CD4-positive, alpha-beta T cell treated with Interleukin-10 for 1 hour (primary cell): ENCODE measurements around the gene ZBTB17.
"Not testable (repeated sequence)": the region's sequence is repeated elsewhere in the genome, so short reads cannot be mapped to it uniquely, and the experiment has no call there.

ENCODE experiments used
- DNase-seq: peaks from one replicate; pipeline ENCODE4 v3.0.0-alpha.2; 2020

ZBTB17 gene

DNA sequence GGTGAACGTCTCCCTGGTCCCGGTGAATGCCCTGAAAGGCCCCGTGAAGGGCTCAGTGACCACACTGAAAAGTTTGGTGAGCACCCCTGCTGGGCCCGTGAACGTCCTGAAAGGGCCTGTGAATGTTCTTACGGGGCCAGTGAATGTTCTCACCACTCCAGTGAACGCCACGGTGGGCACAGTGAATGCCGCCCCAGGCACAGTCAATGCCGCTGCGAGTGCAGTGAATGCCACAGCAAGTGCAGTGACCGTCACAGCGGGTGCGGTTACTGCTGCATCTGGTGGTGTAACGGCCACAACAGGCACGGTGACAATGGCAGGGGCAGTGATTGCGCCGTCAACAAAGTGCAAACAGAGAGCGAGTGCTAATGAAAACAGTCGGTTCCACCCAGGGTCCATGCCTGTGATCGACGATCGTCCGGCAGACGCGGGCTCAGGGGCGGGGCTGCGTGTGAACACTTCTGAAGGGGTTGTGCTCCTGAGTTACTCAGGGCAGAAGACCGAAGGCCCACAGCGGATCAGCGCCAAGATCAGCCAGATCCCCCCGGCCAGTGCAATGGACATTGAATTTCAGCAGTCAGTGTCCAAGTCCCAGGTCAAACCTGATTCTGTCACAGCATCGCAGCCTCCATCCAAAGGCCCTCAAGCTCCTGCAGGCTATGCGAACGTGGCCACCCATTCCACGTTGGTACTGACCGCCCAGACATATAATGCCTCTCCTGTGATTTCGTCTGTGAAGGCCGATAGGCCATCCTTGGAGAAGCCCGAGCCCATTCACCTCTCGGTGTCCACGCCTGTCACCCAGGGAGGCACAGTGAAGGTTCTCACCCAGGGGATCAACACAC, 41.5 kb downstream of the ZBTB17 start:
- no peak for DNase-seq

GRCh38 chr1:15933684-15934083, 42.2 kb downstream of the ZBTB17 start:
- DNase-seq = no peak

DNA sequence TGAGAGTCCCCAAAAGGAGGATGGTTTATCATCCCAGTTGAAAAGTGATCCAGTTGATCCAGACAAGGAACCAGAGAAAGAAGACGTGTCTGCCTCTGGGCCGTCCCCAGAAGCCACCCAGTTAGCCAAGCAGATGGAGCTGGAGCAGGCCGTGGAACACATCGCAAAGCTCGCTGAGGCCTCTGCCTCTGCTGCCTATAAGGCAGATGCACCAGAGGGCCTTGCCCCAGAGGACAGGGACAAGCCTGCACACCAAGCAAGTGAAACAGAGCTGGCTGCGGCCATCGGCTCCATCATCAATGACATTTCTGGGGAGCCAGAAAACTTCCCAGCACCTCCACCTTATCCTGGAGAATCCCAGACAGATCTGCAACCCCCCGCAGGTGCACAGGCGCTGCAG, 43.3 kb downstream of the ZBTB17 start:
- no peak for DNase-seq

DNA sequence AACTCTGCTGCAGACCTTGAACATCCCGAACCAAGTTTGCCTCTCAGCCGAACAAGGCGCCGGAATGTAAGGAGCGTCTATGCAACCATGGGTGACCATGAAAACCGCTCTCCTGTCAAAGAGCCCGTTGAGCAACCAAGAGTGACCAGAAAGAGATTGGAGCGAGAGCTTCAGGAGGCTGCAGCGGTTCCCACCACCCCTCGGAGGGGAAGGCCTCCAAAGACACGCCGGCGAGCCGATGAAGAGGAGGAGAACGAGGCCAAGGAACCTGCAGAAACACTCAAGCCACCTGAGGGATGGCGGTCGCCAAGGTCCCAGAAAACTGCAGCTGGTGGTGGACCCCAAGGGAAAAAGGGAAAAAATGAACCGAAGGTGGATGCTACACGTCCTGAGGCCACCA, 44.0 kb downstream of the ZBTB17 start:
- DNase-seq = no peak

- no peak for DNase-seq
Measured at GRCh38 chr1:15931401-15931800, 44.5 kb downstream of the ZBTB17 start.

DNA sequence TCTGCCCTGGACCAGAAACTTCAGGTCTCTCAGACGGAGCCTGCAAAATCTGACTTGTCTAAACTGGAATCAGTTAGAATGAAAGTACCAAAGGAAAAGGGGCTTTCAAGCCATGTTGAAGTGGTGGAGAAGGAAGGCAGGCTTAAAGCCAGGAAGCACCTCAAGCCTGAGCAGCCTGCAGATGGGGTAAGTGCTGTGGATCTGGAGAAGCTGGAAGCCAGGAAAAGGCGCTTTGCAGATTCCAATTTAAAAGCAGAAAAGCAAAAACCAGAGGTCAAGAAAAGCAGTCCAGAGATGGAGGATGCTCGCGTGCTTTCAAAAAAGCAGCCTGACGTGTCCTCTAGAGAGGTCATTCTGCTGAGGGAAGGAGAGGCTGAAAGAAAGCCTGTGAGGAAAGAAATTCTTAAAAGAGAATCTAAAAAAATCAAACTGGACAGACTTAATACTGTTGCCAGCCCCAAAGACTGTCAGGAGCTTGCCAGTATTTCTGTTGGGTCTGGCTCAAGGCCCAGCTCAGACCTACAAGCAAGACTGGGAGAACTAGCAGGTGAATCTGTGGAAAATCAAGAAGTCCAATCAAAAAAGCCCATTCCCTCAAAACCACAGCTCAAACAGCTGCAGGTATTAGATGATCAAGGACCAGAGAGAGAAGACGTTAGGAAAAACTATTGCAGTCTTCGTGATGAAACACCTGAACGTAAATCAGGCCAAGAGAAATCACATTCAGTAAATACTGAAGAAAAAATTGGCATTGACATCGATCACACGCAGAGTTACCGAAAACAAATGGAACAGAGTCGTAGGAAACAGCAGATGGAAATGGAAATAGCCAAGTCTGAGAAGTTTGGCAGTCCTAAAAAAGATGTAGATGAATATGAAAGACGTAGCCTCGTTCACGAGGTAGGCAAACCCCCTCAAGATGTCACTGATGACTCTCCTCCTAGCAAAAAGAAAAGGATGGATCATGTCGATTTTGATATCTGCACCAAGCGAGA, 46.6 kb downstream of the ZBTB17 start:
- DNase-seq = no peak

GRCh38 chr1:15926448-15926847, 49.5 kb downstream of the ZBTB17 start:
- DNase-seq = not testable (repeated sequence)

DNA sequence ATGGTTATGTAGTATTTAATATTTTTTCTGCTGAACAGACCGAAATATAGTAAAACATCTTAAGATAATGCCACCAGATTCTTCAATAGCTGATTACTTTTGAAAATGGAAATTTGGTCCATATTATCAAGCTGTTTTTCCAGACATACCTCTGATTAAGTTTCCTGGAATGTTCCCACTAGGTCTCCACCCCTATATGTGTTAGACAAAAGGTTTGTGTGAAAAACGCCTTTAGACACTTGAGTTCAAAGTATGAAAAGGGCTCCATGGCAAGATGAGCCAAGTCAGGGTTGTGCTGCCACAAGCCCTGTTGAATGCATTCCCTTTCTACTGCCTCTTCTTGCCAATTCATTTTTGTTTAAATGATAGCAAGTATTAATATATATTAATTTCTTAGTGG, 52.7 kb downstream of the ZBTB17 start:
- DNase-seq = no peak

DNA sequence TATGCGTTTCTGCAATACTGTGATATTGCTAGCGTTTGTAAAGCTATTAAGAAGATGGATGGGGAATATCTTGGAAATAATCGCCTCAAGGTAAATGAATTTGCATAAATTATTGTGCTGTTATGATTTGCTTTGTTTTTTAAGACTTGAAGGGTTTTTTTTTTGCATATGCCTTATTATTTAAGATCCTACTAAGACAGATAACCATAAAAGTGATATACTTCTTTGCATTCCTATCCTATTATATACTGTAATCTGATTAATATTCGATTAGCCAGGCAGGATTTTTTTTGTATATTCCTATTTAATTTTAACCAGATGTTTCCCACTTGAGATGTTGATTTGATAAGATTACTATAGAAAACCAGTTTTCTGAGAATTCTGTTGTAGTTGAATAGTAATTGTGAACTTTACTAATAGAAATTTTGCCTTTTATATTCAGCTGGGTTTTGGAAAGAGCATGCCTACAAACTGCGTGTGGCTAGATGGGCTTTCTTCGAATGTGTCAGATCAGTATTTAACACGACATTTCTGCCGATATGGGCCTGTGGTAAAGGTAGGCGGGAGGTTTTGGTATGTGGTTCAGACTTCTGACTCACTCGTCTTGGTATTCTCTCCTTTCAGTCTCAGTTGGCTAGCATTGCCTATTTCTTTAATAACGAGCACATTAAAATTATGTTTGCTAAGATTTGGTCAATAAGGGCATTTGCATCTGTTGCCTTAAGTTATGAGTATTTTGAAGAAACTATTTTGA, 56.8 kb downstream of the ZBTB17 start:
- DNase-seq = peak; percentile 58

GRCh38 chr1:15916916-15917315, 59.0 kb downstream of the ZBTB17 start:
- DNase-seq = no peak

- no peak for DNase-seq
Measured at GRCh38 chr1:15916417-15916816, 59.5 kb downstream of the ZBTB17 start.

GRCh38 chr1:15915991-15916390, 59.9 kb downstream of the ZBTB17 start:
- peak; percentile 42 for DNase-seq

DNA sequence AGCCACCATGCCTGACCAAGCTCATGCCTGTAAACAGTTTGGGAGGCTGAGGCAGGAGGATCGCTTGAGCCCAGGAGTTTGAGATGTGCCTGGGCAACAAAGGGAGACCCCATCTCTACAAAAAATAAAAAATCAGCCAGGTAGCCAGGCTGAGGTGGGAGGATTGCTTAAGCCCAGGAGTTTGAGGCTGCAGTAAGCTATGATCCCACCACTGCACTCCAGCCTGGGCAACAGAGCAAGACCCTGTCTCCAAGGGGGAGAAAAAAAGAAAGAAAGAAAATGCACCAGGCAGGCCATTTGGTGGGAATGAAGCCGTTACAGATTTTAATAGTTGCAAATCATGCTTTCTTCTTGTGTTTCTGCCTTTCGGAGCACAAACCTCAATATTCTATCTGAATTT, 62.3 kb downstream of the ZBTB17 start:
- DNase-seq = not testable (repeated sequence)

DNA sequence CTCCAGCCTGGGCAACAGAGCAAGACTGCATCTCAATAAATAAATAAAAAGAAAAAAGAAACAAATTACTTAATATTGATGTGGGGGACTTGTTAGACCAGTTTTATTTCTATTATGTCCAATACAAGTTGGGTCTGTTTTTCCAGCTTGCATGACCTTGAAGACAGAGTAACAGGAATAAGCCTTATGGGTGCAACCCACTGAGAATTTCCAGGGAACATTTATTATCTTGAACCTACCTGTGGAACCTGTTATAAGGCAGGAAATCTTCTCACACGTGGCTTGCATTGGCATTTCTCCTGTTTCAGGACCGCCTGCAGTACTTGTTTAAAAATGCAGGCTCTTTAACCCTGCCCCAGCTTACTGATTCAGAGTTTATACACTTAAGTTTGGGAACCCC, 64.0 kb downstream of the ZBTB17 start:
- no peak for DNase-seq

GRCh38 chr1:15911141-15911540, 64.8 kb downstream of the ZBTB17 start:
- no peak for DNase-seq

- DNase-seq = no peak
Measured at GRCh38 chr1:15908597-15908996, 67.3 kb downstream of the ZBTB17 start.

DNA sequence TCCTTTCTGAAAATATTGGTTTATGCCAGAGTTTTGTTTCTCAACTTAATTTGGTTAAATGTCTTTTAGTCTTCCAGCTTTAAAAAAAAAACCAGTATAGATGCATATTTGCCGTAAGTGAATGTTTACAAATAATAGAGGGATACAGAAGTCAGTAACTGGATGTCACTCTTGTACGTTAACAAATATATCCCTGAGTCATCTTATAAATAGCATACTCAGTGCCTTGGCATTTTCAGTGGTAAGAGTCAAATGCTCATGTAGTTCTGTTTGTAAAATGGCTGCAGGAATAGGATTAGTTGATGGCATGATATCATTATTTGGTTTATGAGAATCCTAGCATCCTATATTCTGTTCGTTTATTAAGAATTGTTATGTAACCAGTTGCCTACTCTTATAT, 73.0 kb downstream of the ZBTB17 start:
- no peak for DNase-seq

- no peak for DNase-seq
Measured at GRCh38 chr1:15900662-15901279, 75.1 kb downstream of the ZBTB17 start.

GRCh38 chr1:15899266-15899665, 76.6 kb downstream of the ZBTB17 start:
- DNase-seq = no peak

- DNase-seq = not testable (repeated sequence)
Measured at GRCh38 chr1:15896841-15897610, 78.9 kb downstream of the ZBTB17 start.

- no peak for DNase-seq
Measured at GRCh38 chr1:15895233-15895632, 80.7 kb downstream of the ZBTB17 start.
